ENCODE measurements around the gene COL4A3. TPM values are rescaled to one million over a fixed set of nuclear protein-coding genes. Genes with fewer than 3 reads are reported as not detected.

COL4A3 gene
- total RNA-seq, 1 donor = not detected

GRCh38 chr2:227308784-227309183, 144.4 kb downstream of the COL4A3 start:
- no peaks in the 10 kb centered on the region for H4K20me1 ChIP-seq (ENCODE audit: insufficient read depth, low read length)
- H3K27ac ChIP-seq (ENCODE audit: low read depth, low read length) = no peak overlapping the region
- no peaks in the 10 kb centered on the region for H3K9me3 ChIP-seq (ENCODE audit: low read depth, low read length)
- no peaks in the 10 kb centered on the region for H3K36me3 ChIP-seq (ENCODE audit: insufficient read depth, low read length)
- H3K4me1 ChIP-seq (ENCODE audit: insufficient read depth, low read length) = no peaks in the 10 kb centered on the region
- TF ChIP-seq, protein P1, sequence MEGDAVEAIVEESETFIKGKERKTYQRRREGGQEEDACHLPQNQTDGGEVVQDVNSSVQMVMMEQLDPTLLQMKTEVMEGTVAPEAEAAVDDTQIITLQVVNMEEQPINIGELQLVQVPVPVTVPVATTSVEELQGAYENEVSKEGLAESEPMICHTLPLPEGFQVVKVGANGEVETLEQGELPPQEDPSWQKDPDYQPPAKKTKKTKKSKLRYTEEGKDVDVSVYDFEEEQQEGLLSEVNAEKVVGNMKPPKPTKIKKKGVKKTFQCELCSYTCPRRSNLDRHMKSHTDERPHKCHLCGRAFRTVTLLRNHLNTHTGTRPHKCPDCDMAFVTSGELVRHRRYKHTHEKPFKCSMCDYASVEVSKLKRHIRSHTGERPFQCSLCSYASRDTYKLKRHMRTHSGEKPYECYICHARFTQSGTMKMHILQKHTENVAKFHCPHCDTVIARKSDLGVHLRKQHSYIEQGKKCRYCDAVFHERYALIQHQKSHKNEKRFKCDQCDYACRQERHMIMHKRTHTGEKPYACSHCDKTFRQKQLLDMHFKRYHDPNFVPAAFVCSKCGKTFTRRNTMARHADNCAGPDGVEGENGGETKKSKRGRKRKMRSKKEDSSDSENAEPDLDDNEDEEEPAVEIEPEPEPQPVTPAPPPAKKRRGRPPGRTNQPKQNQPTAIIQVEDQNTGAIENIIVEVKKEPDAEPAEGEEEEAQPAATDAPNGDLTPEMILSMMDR (IDR thresholded peaks at IDR 0.05; ENCODE audit: extremely low read depth, low read depth, low read length) = no peak
- H3K27me3 ChIP-seq (ENCODE audit: insufficient read depth, low read length) = no peaks in the 10 kb centered on the region
- no peak for DNase-seq (ENCODE audit: insufficient read length, low spot score, missing footprints)
- no peaks in the 10 kb centered on the region for H3K79me2 ChIP-seq (ENCODE audit: insufficient read depth, low read length)
- no peak overlapping the region for H3K4me2 ChIP-seq (ENCODE audit: insufficient read depth, low read length)
- H3K4me3 ChIP-seq (ENCODE audit: insufficient read depth, low read length) = no peak overlapping the region
- H2AFZ ChIP-seq (ENCODE audit: low read length) = no peak overlapping the region

DNA sequence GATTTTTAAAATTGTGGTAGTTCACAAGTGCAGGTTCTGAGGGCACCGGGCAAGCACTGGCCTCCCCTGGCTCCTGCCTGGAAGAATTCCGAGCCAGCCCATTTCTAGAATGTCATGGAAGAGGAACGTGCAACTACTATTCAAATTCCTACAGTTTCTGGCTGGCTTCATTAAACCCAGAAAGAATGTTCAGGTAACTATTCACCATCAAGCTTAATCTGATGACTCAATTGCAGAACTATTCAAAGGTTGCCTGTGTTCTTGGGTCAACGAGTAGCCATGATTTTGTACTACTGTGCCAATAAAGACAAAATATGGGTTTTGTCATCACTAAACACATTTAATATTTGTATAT, 146.3 kb downstream of the COL4A3 start:
- H3K9me3 ChIP-seq (ENCODE audit: low read depth, low read length) = no peaks in the 10 kb centered on the region

GRCh38 chr2:227311861-227312506, 147.6 kb downstream of the COL4A3 start:
- TF ChIP-seq, protein P1 (IDR thresholded peaks at IDR 0.05; ENCODE audit: extremely low read depth, low read depth, low read length) = no peak
- H3K79me2 ChIP-seq (ENCODE audit: insufficient read depth, low read length) = no peaks in the 10 kb centered on the region
- H3K27ac ChIP-seq (ENCODE audit: low read depth, low read length) = no peak overlapping the region
- DNase-seq (ENCODE audit: insufficient read length, low spot score, missing footprints) = no peak
- H4K20me1 ChIP-seq (ENCODE audit: insufficient read depth, low read length) = no peaks in the 10 kb centered on the region
- no peaks in the 10 kb centered on the region for H3K36me3 ChIP-seq (ENCODE audit: insufficient read depth, low read length)
- H3K27me3 ChIP-seq (ENCODE audit: insufficient read depth, low read length) = no peaks in the 10 kb centered on the region
- no peak overlapping the region for H3K4me2 ChIP-seq (ENCODE audit: insufficient read depth, low read length)
- no peaks in the 10 kb centered on the region for H3K9me3 ChIP-seq (ENCODE audit: low read depth, low read length)
- no peak overlapping the region for H2AFZ ChIP-seq (ENCODE audit: low read length)
- no peaks in the 10 kb centered on the region for H3K4me1 ChIP-seq (ENCODE audit: insufficient read depth, low read length)
- H3K4me3 ChIP-seq (ENCODE audit: insufficient read depth, low read length) = no peak overlapping the region

More for the DNA sequence above, 146.3 kb downstream of the COL4A3 start:
- H3K4me3 ChIP-seq (ENCODE audit: insufficient read depth, low read length) = no peak overlapping the region
- no peak for DNase-seq (ENCODE audit: insufficient read length, low spot score, missing footprints)
- no peaks in the 10 kb centered on the region for H3K36me3 ChIP-seq (ENCODE audit: insufficient read depth, low read length)
- no peak overlapping the region for H3K4me2 ChIP-seq (ENCODE audit: insufficient read depth, low read length)
- no peak overlapping the region for H3K27ac ChIP-seq (ENCODE audit: low read depth, low read length)
- H4K20me1 ChIP-seq (ENCODE audit: insufficient read depth, low read length) = no peaks in the 10 kb centered on the region
- H2AFZ ChIP-seq (ENCODE audit: low read length) = no peak overlapping the region
- no peaks in the 10 kb centered on the region for H3K27me3 ChIP-seq (ENCODE audit: insufficient read depth, low read length)
- no peaks in the 10 kb centered on the region for H3K79me2 ChIP-seq (ENCODE audit: insufficient read depth, low read length)
- TF ChIP-seq, protein P1 (IDR thresholded peaks at IDR 0.05; ENCODE audit: extremely low read depth, low read depth, low read length) = no peak
- H3K4me1 ChIP-seq (ENCODE audit: insufficient read depth, low read length) = no peaks in the 10 kb centered on the region

GRCh38 chr2:227312579-227312978, 148.2 kb downstream of the COL4A3 start:
- Histone ChIP-seq H3K4me1 (ENCODE audit: insufficient read depth, low read length) (no peaks in the 10 kb centered on the region), H2AFZ (ENCODE audit: low read length) (no peak overlapping the region), H3K27ac (ENCODE audit: low read depth, low read length) (no peak overlapping the region), H3K9me3 (ENCODE audit: low read depth, low read length) (no peaks in the 10 kb centered on the region), H3K4me3 (ENCODE audit: insufficient read depth, low read length) (no peak overlapping the region), H3K27me3 (ENCODE audit: insufficient read depth, low read length) (no peaks in the 10 kb centered on the region), H3K36me3 (ENCODE audit: insufficient read depth, low read length) (no peaks in the 10 kb centered on the region), H4K20me1 (ENCODE audit: insufficient read depth, low read length) (no peaks in the 10 kb centered on the region), H3K79me2 (ENCODE audit: insufficient read depth, low read length) (no peaks in the 10 kb centered on the region), H3K4me2 (ENCODE audit: insufficient read depth, low read length) (no peak overlapping the region)
- DNase-seq (ENCODE audit: insufficient read length, low spot score, missing footprints) = no peak
- TF ChIP-seq, protein P1 (IDR thresholded peaks at IDR 0.05; ENCODE audit: extremely low read depth, low read depth, low read length) = no peak

All from osteoblast (primary cell).